ENCODE measurements around the gene NFIC. TPM values are rescaled to one million over a fixed set of nuclear protein-coding genes. Genes with fewer than 3 reads are reported as not detected.

Gene NFIC
- total and polyA plus RNA-seq, 10 of the 15 experiments (the other 5 are each of a cell fraction or from before 2014, with no cell fraction given) = 0.71 to 53.5 (median 10.2) TPM

GRCh38 chr19:3359015-3359918 is 7.1 kb upstream of the NFIC start (continued):
- TF ChIP-seq ZBTB4 (CRISPR knock-in tag; IDR thresholded peaks at IDR 0.05) (no peak), NRF1 (conservative IDR thresholded peaks at IDR 0.05; ENCODE audit: low read depth, low read length) (peak; percentile 34; the same call in 1 of the 2 replicates), MTA3 (IDR thresholded peaks at IDR 0.05; ENCODE audit: borderline replicate concordance, low read length) (no peak), SMC3 (IDR thresholded peaks at IDR 0.05; ENCODE audit: borderline replicate concordance, low read length) (no peak), NR2C2 (IDR thresholded peaks at IDR 0.05; ENCODE audit: borderline replicate concordance, control insufficient read depth, insufficient read length, low read depth) (no peak)

- ChIA-PET RAD21 (ENCODE audit: unreplicated experiment) (interaction anchor here (0.8 kb wide), 1 partner anchor 69 kb away, joined by 3 read pairs; no protein-coding TSS in a partner anchor), POLR2A (interaction anchor here (1.2 kb wide), 1 partner anchor 69 kb away, joined by 5 read pairs; no protein-coding TSS in a partner anchor), CTCF (no interaction called here), SMC1A (ENCODE audit: uncharacterized antibody, unreplicated experiment) (no interaction called here)
- ATAC-seq (peak; percentile 8), FAIRE-seq (no peak), DNase-seq (ENCODE audit: low read depth, low spot score) (no peak)
- Histone ChIP-seq H4K20me1 (ENCODE audit: control insufficient read depth, insufficient read depth) (no peaks in the 10 kb centered on the region), H3K36me3 (ENCODE audit: control insufficient read depth in 2 of 2, insufficient read depth in 2 of 2, low read length in 1 of 2) (no peaks in the 10 kb centered on the region), H3K9me3 (replicated peaks; ENCODE audit: control insufficient read depth, insufficient read depth, low read length) (no peaks in the 10 kb centered on the region), H3K4me3 (peak overlapping the region; percentile 86), H3K9ac (ENCODE audit: control insufficient read depth, insufficient read depth, low read length) (peak overlapping the region; percentile 68), H2AFZ (ENCODE audit: control insufficient read depth, low read depth, low read length) (peak overlapping the region; percentile 64), H3K27ac (ENCODE audit: control insufficient read depth, insufficient read depth) (peak overlapping the region; percentile 47), H3K4me2 (ENCODE audit: control insufficient read depth, insufficient read depth) (peak overlapping the region; percentile 99; the same call in 1 of the 2 replicates), H3K4me1 (ENCODE audit: control insufficient read depth, insufficient read depth, low read length) (peaks cover 21% of the 10 kb centered on the region), H3K27me3 (replicated peaks in 1 of 2; ENCODE audit: control insufficient read depth in 2 of 2, insufficient read depth in 2 of 2, low read length in 1 of 2) (no peaks in the 10 kb centered on the region), H3K79me2 (ENCODE audit: control insufficient read depth, insufficient read depth, low read length) (peaks cover 25% of the 10 kb centered on the region)
- BruUV-seq (replicated peaks) = no TSS peak
- intact Hi-C loops (cut with micrococcal nuclease; ENCODE audit: unreplicated experiment) = no loop called here
- in situ Hi-C loops (cut with MboI) = loop anchor here (25.0 kb wide), 1 partner anchor 1498 kb away; the partner anchor contains the start of gene KLF16
- under 1% methylated on average over 31 of the region's 81 CpGs for WGBS (ENCODE audit: insufficient coverage, insufficient replicate concordance, low lambda C conversion rate, missing lambda C conversion rate)
- TF ChIP-seq TAF1 (IDR thresholded peaks at IDR 0.05; ENCODE audit: borderline replicate concordance, low read depth, low read length) (no peak), MLLT1 (IDR thresholded peaks at IDR 0.05) (no peak), POU2F2 (IDR thresholded peaks at IDR 0.05; ENCODE audit: borderline replicate concordance, low read depth, low read length) (no peak), CBFB (IDR thresholded peaks at IDR 0.05; ENCODE audit: low read depth) (no peak), USF1 (IDR thresholded peaks at IDR 0.05; ENCODE audit: borderline replicate concordance, extremely low read length, insufficient read depth, low read depth, low read length) (no peak), BRCA1 (IDR thresholded peaks at IDR 0.05; ENCODE audit: low read depth, low read length) (no peak), YY1 (IDR thresholded peaks at IDR 0.05; ENCODE audit: low read depth, low read length) (peak; percentile 90), SMAD5 (IDR thresholded peaks at IDR 0.05; ENCODE audit: low read depth) (no peak), SREBF2 (IDR thresholded peaks at IDR 0.05; ENCODE audit: low read length) (no peak), EGR1 (IDR thresholded peaks at IDR 0.05; ENCODE audit: borderline replicate concordance in 1 of 2, low read depth in 2 of 2, low read length in 2 of 2) (peak in 1 of 2 experiments; percentile 5; a peak in 1 of 3 replicates), IRF4 (IDR thresholded peaks at IDR 0.05; ENCODE audit: low read depth, low read length) (no peak)
Measured at GRCh38 chr19:3359919-3360420, 6.4 kb upstream of the NFIC start.
